Retinal pigment epithelial cell (primary cell): Measurements from ENCODE around the gene LARGE1.

Source experiments
- DNase-seq: peaks from one replicate; pipeline ENCODE4 v3.0.0-alpha.2; 2010; ENCODE audit warnings: low read depth
- H3K4me3 ChIP-seq: 2 replicates; pipeline ENCODE4 v1.5.1; 2011; ENCODE audit warnings: mild to moderate bottlenecking, low read length, control low read depth, moderate library complexity
- CTCF ChIP-seq: conservative IDR thresholded peaks from 2 replicates; pipeline ENCODE4 v1.5.1; 2011; ENCODE audit warnings: low read depth, low read length, control low read depth, inconsistent platforms

Gene LARGE1

GRCh38 chr22:33519974-33520903 is 400.0 kb downstream of the LARGE1 start:
- no peak for DNase-seq
- no peak for TF ChIP-seq CTCF

GRCh38 chr22:33519071-33519973 is 401.0 kb downstream of the LARGE1 start:
- TF ChIP-seq CTCF = peak; percentile 47
- DNase-seq = peak; percentile 1
- H3K4me3 ChIP-seq = no peak overlapping the region

More at GRCh38 chr22:33519974-33520903, 400.0 kb downstream of the LARGE1 start:
- H3K4me3 ChIP-seq = no peak overlapping the region

- H3K4me3 ChIP-seq = no peak overlapping the region
- no peak for TF ChIP-seq CTCF
- no peak for DNase-seq
These were observed 401.9 kb downstream of the LARGE1 start for GRCh38 chr22:33518405-33518804.

GRCh38 chr22:33515795-33516194 is 404.5 kb downstream of the LARGE1 start:
- DNase-seq = no peak
- H3K4me3 ChIP-seq = no peak overlapping the region
- no peak for TF ChIP-seq CTCF

GRCh38 chr22:33513388-33514338 is 406.6 kb downstream of the LARGE1 start:
- no peak overlapping the region for H3K4me3 ChIP-seq
- no peak for DNase-seq
- no peak for TF ChIP-seq CTCF

- no peak for DNase-seq
- H3K4me3 ChIP-seq = no peak overlapping the region
- TF ChIP-seq CTCF = no peak
These were observed 407.4 kb downstream of the LARGE1 start for GRCh38 chr22:33512908-33513307.
